K562 (cell line): Measurements from ENCODE around the gene PDK1. TPM values are rescaled to one million over a fixed set of nuclear protein-coding genes. Genes with fewer than 3 reads are reported as not detected.
A peak's percentile ranks its signal among the peaks of the same experiment; 100 is the strongest.

Source experiments
- FOXK2 ChIP-seq, 2 experiments: fragments of 450-650 bp; IDR thresholded peaks in 1 of 2; conservative IDR thresholded peaks in 1 of 2; 2 replicates each; pipeline ENCODE4 v1.6.1; 2016; ENCODE audit warnings: low read depth in 2 of 2, mild to moderate bottlenecking in 1 of 2
- LCOR ChIP-seq: sonication (generic); formaldehyde crosslinking; IDR thresholded peaks from 2 replicates; pipeline ENCODE4 v1.8.0; 2022; ENCODE audit warnings: mild to moderate bottlenecking, missing genetic modification reagents
- POLR2A ChIP-seq: fragments of 450-650 bp; conservative IDR thresholded peaks from 2 replicates; pipeline ENCODE4 v1.6.1; 2016
- PURB ChIP-seq: sonication (generic); formaldehyde crosslinking; IDR thresholded peaks from 2 replicates; pipeline ENCODE4 v1.9.0; 2021; ENCODE audit warnings: low read depth, mild to moderate bottlenecking, missing genetic modification reagents
- RERE ChIP-seq: sonication (generic); formaldehyde crosslinking; IDR thresholded peaks from 2 replicates; pipeline ENCODE4 v1.8.0; 2023; ENCODE audit warnings: missing genetic modification reagents, mild to moderate bottlenecking, borderline replicate concordance
- RFX5 ChIP-seq: IDR thresholded peaks from 2 replicates; pipeline ENCODE4 v1.6.1; 2011; ENCODE audit warnings: low read depth, mild to moderate bottlenecking, improper control_type of control experiment, low read length
- SMARCA4 ChIP-seq: fragments of 450-650 bp; IDR thresholded peaks from 2 replicates; pipeline ENCODE4 v1.6.1; 2016
- SNRNP70 ChIP-seq: fragments of 200-400 bp; formaldehyde crosslinking; optimal IDR thresholded peaks from 2 replicates; pipeline ENCODE3; 2017; ENCODE audit warnings: low read depth, low read length
- STAG1 ChIP-seq: sonication (generic); formaldehyde crosslinking; IDR thresholded peaks from 2 replicates; pipeline ENCODE4 v1.5.0; 2020; ENCODE audit warnings: missing genetic modification reagents, borderline replicate concordance
- TAF7 ChIP-seq: fragments of 450-650 bp; IDR thresholded peaks from 2 replicates; pipeline ENCODE4 v1.6.1; 2016; ENCODE audit warnings: missing genetic modification characterization, missing compliant biosample characterization
- XRCC4 ChIP-seq: IDR thresholded peaks from one replicate; pipeline ENCODE4 v1.6.1; 2011; ENCODE audit not compliant: insufficient read depth, insufficient read length; ENCODE audit errors: extremely low read depth
- ZNF318 ChIP-seq, 2 experiments: fragments of 450-650 bp; IDR thresholded peaks; 2 replicates each; pipeline ENCODE4 v1.6.1; 2016; ENCODE audit warnings: mild to moderate bottlenecking in 2 of 2, borderline replicate concordance in 1 of 2, low read depth in 1 of 2, moderate library complexity in 1 of 2
- polyA plus RNA-seq, 8 experiments: library from polyadenylated mRNA; depleted of rRNA in 4 of 8; stranded (reverse) in 5 of 8; unstranded in 3 of 8; fragments of >200 nt; fragmentation: Nextera tagmentation in 2 of 8; fragmentation: Illumina TruSeq in 1 of 8; extraction: Ambion mirVana in 2 of 8; extraction: Trizol in 1 of 8; gene quantifications; 2 replicates each; pipeline versions ENCODE4 v1.2.1 to v1.2.3, GENCODE V29; 2011 to 2014; ENCODE audit warnings: inconsistent platforms in 1 of 8, missing spikeins in 1 of 8
- total RNA-seq, 7 experiments: library from RNA; depleted of rRNA in 6 of 7; stranded (reverse); fragments of >200 nt in 6 of 7; fragmentation: Illumina TruSeq in 2 of 7; extraction: Trizol in 2 of 7; gene quantifications; 2 replicates each; pipeline versions ENCODE4 v1.2.1 to v1.2.3, GENCODE V29; 2011 to 2021; ENCODE audit warnings: low replicate concordance in 1 of 7

Gene PDK1
- total and polyA plus RNA-seq, 9 of the 15 experiments (the other 6 are each of a cell fraction or from before 2014, with no cell fraction given) = 3.5 to 176 (median 13.9) TPM

- TF ChIP-seq RERE (CRISPR knock-in tag) = no peak
- no peak for TF ChIP-seq PURB (CRISPR knock-in tag)
- TF ChIP-seq XRCC4 = no peak
- TF ChIP-seq SNRNP70 = no peak
- TF ChIP-seq ZNF318 (IDR thresholded peaks at IDR 0.05; ENCODE audit: borderline replicate concordance in 1 of 2, low read depth in 1 of 2) = peak in 1 of 2 experiments; percentile 99; a peak in 2 of 4 replicates
- TF ChIP-seq STAG1 (CRISPR knock-in tag) = no peak
- TF ChIP-seq POLR2A = no peak
- TF ChIP-seq FOXK2 (conservative IDR thresholded peaks at IDR 0.05 in 1 of 2, IDR thresholded peaks at IDR 0.05 in 1 of 2; ENCODE audit: low read depth in 2 of 2) = peak in 1 of 2 experiments; percentile 14; a peak in 1 of 4 replicates
- TF ChIP-seq RFX5 = no peak
- peak; percentile 100 for TF ChIP-seq SMARCA4
- peak; percentile 78 for TF ChIP-seq LCOR (CRISPR knock-in tag)
- TF ChIP-seq TAF7 (tag) = no peak
Observed at GRCh38 chr2:172552547-172553291, 3.2 kb upstream of the PDK1 start (continued).
